ENCODE results near the gene EIF4E.
A peak's percentile ranks its signal among the peaks of the same experiment; 100 is the strongest.
"Not testable (repeated sequence)": the region's sequence is repeated elsewhere in the genome, so short reads cannot be mapped to it uniquely, and the experiment has no call there.

EIF4E gene

GRCh38 chr4:98867648-98868047 lies 61.3 kb downstream of the EIF4E start:
- H3K4me1 ChIP-seq (ENCODE audit: control insufficient read depth, insufficient read depth, low read length), result no peaks in the 10 kb centered on the region
- no peaks in the 10 kb centered on the region for H3K27me3 ChIP-seq (ENCODE audit: control insufficient read depth, insufficient read depth, low read length)
- no peak overlapping the region for H3K4me3 ChIP-seq (ENCODE audit: low read length)
- no peak overlapping the region for H3K9ac ChIP-seq (ENCODE audit: low read depth, low read length)
- no peaks in the 10 kb centered on the region for H3K9me3 ChIP-seq (replicated peaks; ENCODE audit: low read length)
- no peak overlapping the region for H3K4me2 ChIP-seq (ENCODE audit: low read length)
- no peaks in the 10 kb centered on the region for H3K36me3 ChIP-seq (ENCODE audit: insufficient read depth, low read length)

GRCh38 chr4:98865059-98865458 lies 63.9 kb downstream of the EIF4E start:
- Histone ChIP-seq H3K9me3 (replicated peaks; ENCODE audit: low read length) (no peaks in the 10 kb centered on the region), H3K27me3 (ENCODE audit: control insufficient read depth, insufficient read depth, low read length) (no peaks in the 10 kb centered on the region), H3K36me3 (ENCODE audit: insufficient read depth, low read length) (no peaks in the 10 kb centered on the region), H3K4me3 (ENCODE audit: low read length) (no peak overlapping the region), H3K4me2 (ENCODE audit: low read length) (no peak overlapping the region), H3K4me1 (ENCODE audit: control insufficient read depth, insufficient read depth, low read length) (no peaks in the 10 kb centered on the region), H3K9ac (ENCODE audit: low read depth, low read length) (no peak overlapping the region)

GRCh38 chr4:98864560-98864959 lies 64.4 kb downstream of the EIF4E start:
- Histone ChIP-seq H3K36me3 (ENCODE audit: insufficient read depth, low read length) (no peaks in the 10 kb centered on the region), H3K27me3 (ENCODE audit: control insufficient read depth, insufficient read depth, low read length) (no peaks in the 10 kb centered on the region), H3K4me2 (ENCODE audit: low read length) (no peak overlapping the region), H3K9ac (ENCODE audit: low read depth, low read length) (no peak overlapping the region), H3K9me3 (replicated peaks; ENCODE audit: low read length) (no peaks in the 10 kb centered on the region), H3K4me3 (ENCODE audit: low read length) (no peak overlapping the region), H3K4me1 (ENCODE audit: control insufficient read depth, insufficient read depth, low read length) (no peaks in the 10 kb centered on the region)

GRCh38 chr4:98862371-98862770 lies 66.6 kb downstream of the EIF4E start:
- Histone ChIP-seq H3K4me3 (ENCODE audit: low read length) (no peak overlapping the region), H3K4me2 (ENCODE audit: low read length) (no peak overlapping the region), H3K9ac (ENCODE audit: low read depth, low read length) (no peak overlapping the region), H3K27me3 (ENCODE audit: control insufficient read depth, insufficient read depth, low read length) (no peaks in the 10 kb centered on the region), H3K9me3 (replicated peaks; ENCODE audit: low read length) (no peaks in the 10 kb centered on the region), H3K4me1 (ENCODE audit: control insufficient read depth, insufficient read depth, low read length) (no peaks in the 10 kb centered on the region), H3K36me3 (ENCODE audit: insufficient read depth, low read length) (no peaks in the 10 kb centered on the region)

- Histone ChIP-seq H3K9me3 (replicated peaks; ENCODE audit: low read length) (no peaks in the 10 kb centered on the region), H3K9ac (ENCODE audit: low read depth, low read length) (no peak overlapping the region)
Observed at GRCh38 chr4:98861100-98861884, 67.6 kb downstream of the EIF4E start.

GRCh38 chr4:98851806-98852205 lies 77.1 kb downstream of the EIF4E start:
- Histone ChIP-seq H3K4me2 (ENCODE audit: low read length) (peak overlapping the region; percentile 11), H3K4me1 (ENCODE audit: control insufficient read depth, insufficient read depth, low read length) (no peaks in the 10 kb centered on the region), H3K27me3 (ENCODE audit: control insufficient read depth, insufficient read depth, low read length) (no peaks in the 10 kb centered on the region), H3K36me3 (ENCODE audit: insufficient read depth, low read length) (no peaks in the 10 kb centered on the region), H3K9me3 (replicated peaks; ENCODE audit: low read length) (no peaks in the 10 kb centered on the region), H3K9ac (ENCODE audit: low read depth, low read length) (no peak overlapping the region), H3K4me3 (ENCODE audit: low read length) (no peak overlapping the region)

More at GRCh38 chr4:98861100-98861884, 67.6 kb downstream of the EIF4E start:
- Histone ChIP-seq H3K27me3 (ENCODE audit: control insufficient read depth, insufficient read depth, low read length) (no peaks in the 10 kb centered on the region), H3K36me3 (ENCODE audit: insufficient read depth, low read length) (no peaks in the 10 kb centered on the region), H3K4me3 (ENCODE audit: low read length) (no peak overlapping the region), H3K4me1 (ENCODE audit: control insufficient read depth, insufficient read depth, low read length) (no peaks in the 10 kb centered on the region), H3K4me2 (ENCODE audit: low read length) (no peak overlapping the region)

- Histone ChIP-seq H3K4me3 (ENCODE audit: low read length) (no peak overlapping the region), H3K4me2 (ENCODE audit: low read length) (no peak overlapping the region), H3K9ac (ENCODE audit: low read depth, low read length) (no peak overlapping the region), H3K9me3 (replicated peaks; ENCODE audit: low read length) (no peaks in the 10 kb centered on the region), H3K27me3 (ENCODE audit: control insufficient read depth, insufficient read depth, low read length) (no peaks in the 10 kb centered on the region), H3K36me3 (ENCODE audit: insufficient read depth, low read length) (no peaks in the 10 kb centered on the region), H3K4me1 (ENCODE audit: control insufficient read depth, insufficient read depth, low read length) (no peaks in the 10 kb centered on the region)
Observed at GRCh38 chr4:98850937-98851336, 78.0 kb downstream of the EIF4E start.

GRCh38 chr4:98848448-98848847 lies 80.5 kb downstream of the EIF4E start:
- Histone ChIP-seq H3K4me1 (ENCODE audit: control insufficient read depth, insufficient read depth, low read length) (no peaks in the 10 kb centered on the region), H3K4me3 (ENCODE audit: low read length) (no peak overlapping the region), H3K4me2 (ENCODE audit: low read length) (no peak overlapping the region), H3K9ac (ENCODE audit: low read depth, low read length) (no peak overlapping the region), H3K9me3 (replicated peaks; ENCODE audit: low read length) (no peaks in the 10 kb centered on the region), H3K36me3 (ENCODE audit: insufficient read depth, low read length) (no peaks in the 10 kb centered on the region), H3K27me3 (ENCODE audit: control insufficient read depth, insufficient read depth, low read length) (no peaks in the 10 kb centered on the region)

GRCh38 chr4:98845960-98846359 lies 83.0 kb downstream of the EIF4E start:
- Histone ChIP-seq H3K9me3 (replicated peaks; ENCODE audit: low read length) (no peaks in the 10 kb centered on the region), H3K4me2 (ENCODE audit: low read length) (no peak overlapping the region), H3K4me3 (ENCODE audit: low read length) (no peak overlapping the region), H3K27me3 (ENCODE audit: control insufficient read depth, insufficient read depth, low read length) (no peaks in the 10 kb centered on the region), H3K4me1 (ENCODE audit: control insufficient read depth, insufficient read depth, low read length) (no peaks in the 10 kb centered on the region), H3K9ac (ENCODE audit: low read depth, low read length) (no peak overlapping the region), H3K36me3 (ENCODE audit: insufficient read depth, low read length) (no peaks in the 10 kb centered on the region)

GRCh38 chr4:98842917-98843316 lies 86.0 kb downstream of the EIF4E start:
- H3K9ac ChIP-seq (ENCODE audit: low read depth, low read length); H3K9me3 ChIP-seq (replicated peaks; ENCODE audit: low read length); H3K36me3 ChIP-seq (ENCODE audit: insufficient read depth, low read length); H3K27me3 ChIP-seq (ENCODE audit: control insufficient read depth, insufficient read depth, low read length); H3K4me3 ChIP-seq (ENCODE audit: low read length); H3K4me1 ChIP-seq (ENCODE audit: control insufficient read depth, insufficient read depth, low read length); H3K4me2 ChIP-seq (ENCODE audit: low read length): not testable (repeated sequence)

- Histone ChIP-seq H3K9ac (ENCODE audit: low read depth, low read length) (no peak overlapping the region), H3K27me3 (ENCODE audit: control insufficient read depth, insufficient read depth, low read length) (no peaks in the 10 kb centered on the region), H3K4me3 (ENCODE audit: low read length) (no peak overlapping the region), H3K4me2 (ENCODE audit: low read length) (no peak overlapping the region), H3K9me3 (replicated peaks; ENCODE audit: low read length) (no peaks in the 10 kb centered on the region), H3K36me3 (ENCODE audit: insufficient read depth, low read length) (no peaks in the 10 kb centered on the region), H3K4me1 (ENCODE audit: control insufficient read depth, insufficient read depth, low read length) (no peaks in the 10 kb centered on the region)
Observed at GRCh38 chr4:98838977-98839618, 89.8 kb downstream of the EIF4E start.

GRCh38 chr4:98838531-98838930 lies 90.4 kb downstream of the EIF4E start:
- Histone ChIP-seq H3K9ac (ENCODE audit: low read depth, low read length) (no peak overlapping the region), H3K27me3 (ENCODE audit: control insufficient read depth, insufficient read depth, low read length) (no peaks in the 10 kb centered on the region), H3K9me3 (replicated peaks; ENCODE audit: low read length) (no peaks in the 10 kb centered on the region), H3K4me1 (ENCODE audit: control insufficient read depth, insufficient read depth, low read length) (no peaks in the 10 kb centered on the region), H3K4me2 (ENCODE audit: low read length) (no peak overlapping the region), H3K4me3 (ENCODE audit: low read length) (no peak overlapping the region), H3K36me3 (ENCODE audit: insufficient read depth, low read length) (no peaks in the 10 kb centered on the region)

Data from skeletal muscle satellite cell (primary cell).